ENCODE data around the gene MRPS6. TPM values are rescaled to one million over a fixed set of nuclear protein-coding genes. Genes with fewer than 3 reads are reported as not detected.

The MRPS6 gene
- total and polyA plus RNA-seq, 4 donors: 12.1 to 83.0 (median 17.0) TPM

DNA sequence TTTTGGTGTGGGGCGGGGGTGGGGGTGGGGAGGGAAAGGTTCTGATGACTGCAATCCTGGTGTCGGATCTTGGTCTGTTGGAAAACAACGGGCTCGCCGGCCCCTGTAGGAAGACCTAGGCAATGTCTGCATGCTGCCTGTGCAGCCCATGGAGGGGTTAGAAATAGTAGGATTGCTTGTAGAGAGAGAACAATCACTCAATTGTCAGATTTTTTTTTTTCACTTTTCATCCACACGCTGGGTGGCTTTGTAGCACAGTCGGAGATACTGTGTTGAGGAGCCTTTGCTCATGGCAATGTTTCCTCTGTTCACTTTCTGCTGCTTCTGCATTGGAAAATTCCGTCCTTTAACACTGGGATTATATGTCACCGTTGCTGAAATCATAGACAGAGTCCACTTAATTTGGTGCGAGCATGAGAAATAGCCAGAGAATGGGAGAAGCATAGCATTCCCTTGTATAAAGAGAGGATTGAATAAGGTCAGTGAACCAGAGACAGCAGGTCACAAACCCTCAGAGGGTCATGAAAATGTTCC is 107.5 kb downstream of the MRPS6 start (continued):
- TF ChIP-seq, protein P1, sequence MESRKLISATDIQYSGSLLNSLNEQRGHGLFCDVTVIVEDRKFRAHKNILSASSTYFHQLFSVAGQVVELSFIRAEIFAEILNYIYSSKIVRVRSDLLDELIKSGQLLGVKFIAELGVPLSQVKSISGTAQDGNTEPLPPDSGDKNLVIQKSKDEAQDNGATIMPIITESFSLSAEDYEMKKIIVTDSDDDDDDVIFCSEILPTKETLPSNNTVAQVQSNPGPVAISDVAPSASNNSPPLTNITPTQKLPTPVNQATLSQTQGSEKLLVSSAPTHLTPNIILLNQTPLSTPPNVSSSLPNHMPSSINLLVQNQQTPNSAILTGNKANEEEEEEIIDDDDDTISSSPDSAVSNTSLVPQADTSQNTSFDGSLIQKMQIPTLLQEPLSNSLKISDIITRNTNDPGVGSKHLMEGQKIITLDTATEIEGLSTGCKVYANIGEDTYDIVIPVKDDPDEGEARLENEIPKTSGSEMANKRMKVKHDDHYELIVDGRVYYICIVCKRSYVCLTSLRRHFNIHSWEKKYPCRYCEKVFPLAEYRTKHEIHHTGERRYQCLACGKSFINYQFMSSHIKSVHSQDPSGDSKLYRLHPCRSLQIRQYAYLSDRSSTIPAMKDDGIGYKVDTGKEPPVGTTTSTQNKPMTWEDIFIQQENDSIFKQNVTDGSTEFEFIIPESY (IDR thresholded peaks at IDR 0.05): no peak
- TF ChIP-seq RAD21 (IDR thresholded peaks at IDR 0.05) (peak; percentile 14 to 39), NR2F2 (IDR thresholded peaks at IDR 0.05) (peak; percentile 96), YY1 (IDR thresholded peaks at IDR 0.05) (no peak), HNF4G (IDR thresholded peaks at IDR 0.05) (no peak), GABPA (IDR thresholded peaks at IDR 0.05 in 1 of 2, conservative IDR thresholded peaks at IDR 0.05 in 1 of 2) (no peak), JUND (IDR thresholded peaks at IDR 0.05) (no peak), HNF4A (conservative IDR thresholded peaks at IDR 0.05) (no peak), TAF1 (conservative IDR thresholded peaks at IDR 0.05) (no peak)
- TF ChIP-seq, protein P2, sequence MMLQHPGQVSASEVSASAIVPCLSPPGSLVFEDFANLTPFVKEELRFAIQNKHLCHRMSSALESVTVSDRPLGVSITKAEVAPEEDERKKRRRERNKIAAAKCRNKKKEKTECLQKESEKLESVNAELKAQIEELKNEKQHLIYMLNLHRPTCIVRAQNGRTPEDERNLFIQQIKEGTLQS (IDR thresholded peaks at IDR 0.05): no peak

DNA sequence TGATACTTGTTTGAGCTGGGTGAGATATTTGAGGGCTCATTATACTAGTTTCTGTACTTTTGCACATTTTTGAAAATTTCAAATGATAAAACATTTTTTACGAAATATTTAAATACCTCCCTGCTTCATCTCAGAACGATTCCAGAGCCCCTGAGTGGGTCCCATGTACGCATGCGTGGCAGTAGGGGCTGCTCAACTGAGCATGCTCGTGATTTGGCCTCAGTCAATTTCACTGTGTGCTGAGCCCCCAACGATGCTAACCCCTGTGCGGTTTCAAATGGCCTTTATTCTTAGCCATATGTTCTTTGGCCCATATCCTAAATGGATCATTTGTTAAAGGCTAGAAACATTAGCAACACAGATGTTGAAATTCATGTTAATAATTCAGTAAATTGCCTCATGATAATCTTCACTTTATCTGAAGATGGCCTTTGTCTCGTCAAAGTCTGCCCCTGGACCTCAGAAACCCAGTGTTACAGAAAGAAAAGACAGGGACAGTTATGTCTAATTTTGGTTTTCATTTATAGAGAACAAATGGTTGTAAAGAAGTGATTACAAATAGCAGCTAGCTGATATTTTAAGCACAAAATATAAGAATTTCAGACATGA is 108.2 kb downstream of the MRPS6 start:
- Histone ChIP-seq H3K36me3 (ENCODE audit: control insufficient read depth in 4 of 4, insufficient read depth in 3 of 4, low read depth in 1 of 4, low read length in 3 of 4) (no peaks in the 10 kb centered on the region), H3K9ac (ENCODE audit: low read depth in 1 of 2, low read length in 2 of 2) (no peak overlapping the region), H3K9me3 (ENCODE audit: control insufficient read depth in 4 of 4, low read length in 3 of 4) (no peaks in the 10 kb centered on the region), H3K4me3 (ENCODE audit: low read depth in 1 of 3, low read length in 3 of 3) (no peak overlapping the region), H3K4me1 (ENCODE audit: control insufficient read depth in 4 of 4, insufficient read depth in 4 of 4, low read length in 3 of 4) (peaks cover 0 to 4% (median 0%) of the 10 kb centered on the region in 4 donors), H3K27ac (ENCODE audit: low read depth in 1 of 2, low read length in 2 of 2) (no peak overlapping the region), H3K27me3 (ENCODE audit: control insufficient read depth in 4 of 4, insufficient read depth in 4 of 4, low read length in 3 of 4) (no peaks in the 10 kb centered on the region)
- WGBS: 81% methylated on average over 8 of the region's 8 CpGs
- DNase-seq (ENCODE audit: low spot score): no peak
- TF ChIP-seq SP1 (IDR thresholded peaks at IDR 0.05): no peak
- no peak for TF ChIP-seq RXRA (IDR thresholded peaks at IDR 0.05)
- no peak for TF ChIP-seq NR2F2 (IDR thresholded peaks at IDR 0.05)
- no peak for TF ChIP-seq RAD21 (IDR thresholded peaks at IDR 0.05)

DNA sequence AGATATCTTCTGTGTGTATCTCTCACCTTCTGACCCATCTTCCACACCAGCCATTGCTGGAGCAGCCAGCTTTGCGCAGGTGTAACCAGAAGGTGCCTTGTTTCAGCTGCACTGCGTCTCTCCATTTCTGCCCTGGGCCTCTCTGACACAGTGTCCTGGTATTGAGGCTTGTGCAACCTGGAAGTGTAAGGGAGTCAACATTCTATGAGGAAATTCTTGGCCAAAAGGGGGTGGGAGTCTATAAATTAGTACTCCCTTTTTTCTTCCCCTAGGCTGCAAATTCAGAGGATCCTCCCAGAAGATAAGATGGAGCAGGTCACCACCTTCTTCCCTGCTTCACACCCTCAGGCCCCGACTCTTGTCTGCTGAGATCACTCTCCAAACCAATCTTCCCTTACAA is 109.1 kb downstream of the MRPS6 start:
- H3K4me1 ChIP-seq (ENCODE audit: control insufficient read depth in 4 of 4, insufficient read depth in 4 of 4, low read length in 3 of 4): peaks cover 0 to 4% (median 0%) of the 10 kb centered on the region in 4 donors
- no peaks in the 10 kb centered on the region for H3K36me3 ChIP-seq (ENCODE audit: control insufficient read depth in 4 of 4, insufficient read depth in 3 of 4, low read depth in 1 of 4, low read length in 3 of 4)
- H3K9ac ChIP-seq (ENCODE audit: low read depth in 1 of 2, low read length in 2 of 2): no peak overlapping the region
- TF ChIP-seq HNF4G (IDR thresholded peaks at IDR 0.05) (no peak), RAD21 (IDR thresholded peaks at IDR 0.05) (no peak), HNF4A (conservative IDR thresholded peaks at IDR 0.05) (no peak), TAF1 (conservative IDR thresholded peaks at IDR 0.05) (no peak), FOXA1 (IDR thresholded peaks at IDR 0.05) (no peak), SP1 (IDR thresholded peaks at IDR 0.05) (no peak), YY1 (IDR thresholded peaks at IDR 0.05) (no peak), JUND (IDR thresholded peaks at IDR 0.05) (no peak), NR2F2 (IDR thresholded peaks at IDR 0.05) (no peak), GABPA (IDR thresholded peaks at IDR 0.05 in 1 of 2, conservative IDR thresholded peaks at IDR 0.05 in 1 of 2) (no peak), RXRA (IDR thresholded peaks at IDR 0.05) (no peak)
- TF ChIP-seq, protein P1 (IDR thresholded peaks at IDR 0.05): no peak
- TF ChIP-seq, protein P3, sequence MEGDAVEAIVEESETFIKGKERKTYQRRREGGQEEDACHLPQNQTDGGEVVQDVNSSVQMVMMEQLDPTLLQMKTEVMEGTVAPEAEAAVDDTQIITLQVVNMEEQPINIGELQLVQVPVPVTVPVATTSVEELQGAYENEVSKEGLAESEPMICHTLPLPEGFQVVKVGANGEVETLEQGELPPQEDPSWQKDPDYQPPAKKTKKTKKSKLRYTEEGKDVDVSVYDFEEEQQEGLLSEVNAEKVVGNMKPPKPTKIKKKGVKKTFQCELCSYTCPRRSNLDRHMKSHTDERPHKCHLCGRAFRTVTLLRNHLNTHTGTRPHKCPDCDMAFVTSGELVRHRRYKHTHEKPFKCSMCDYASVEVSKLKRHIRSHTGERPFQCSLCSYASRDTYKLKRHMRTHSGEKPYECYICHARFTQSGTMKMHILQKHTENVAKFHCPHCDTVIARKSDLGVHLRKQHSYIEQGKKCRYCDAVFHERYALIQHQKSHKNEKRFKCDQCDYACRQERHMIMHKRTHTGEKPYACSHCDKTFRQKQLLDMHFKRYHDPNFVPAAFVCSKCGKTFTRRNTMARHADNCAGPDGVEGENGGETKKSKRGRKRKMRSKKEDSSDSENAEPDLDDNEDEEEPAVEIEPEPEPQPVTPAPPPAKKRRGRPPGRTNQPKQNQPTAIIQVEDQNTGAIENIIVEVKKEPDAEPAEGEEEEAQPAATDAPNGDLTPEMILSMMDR (IDR thresholded peaks at IDR 0.05; ENCODE audit: low read depth, low read length, missing input control): no peak
- TF ChIP-seq, protein P4, sequence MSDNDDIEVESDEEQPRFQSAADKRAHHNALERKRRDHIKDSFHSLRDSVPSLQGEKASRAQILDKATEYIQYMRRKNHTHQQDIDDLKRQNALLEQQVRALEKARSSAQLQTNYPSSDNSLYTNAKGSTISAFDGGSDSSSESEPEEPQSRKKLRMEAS (IDR thresholded peaks at IDR 0.05): no peak
- TF ChIP-seq, protein P5, sequence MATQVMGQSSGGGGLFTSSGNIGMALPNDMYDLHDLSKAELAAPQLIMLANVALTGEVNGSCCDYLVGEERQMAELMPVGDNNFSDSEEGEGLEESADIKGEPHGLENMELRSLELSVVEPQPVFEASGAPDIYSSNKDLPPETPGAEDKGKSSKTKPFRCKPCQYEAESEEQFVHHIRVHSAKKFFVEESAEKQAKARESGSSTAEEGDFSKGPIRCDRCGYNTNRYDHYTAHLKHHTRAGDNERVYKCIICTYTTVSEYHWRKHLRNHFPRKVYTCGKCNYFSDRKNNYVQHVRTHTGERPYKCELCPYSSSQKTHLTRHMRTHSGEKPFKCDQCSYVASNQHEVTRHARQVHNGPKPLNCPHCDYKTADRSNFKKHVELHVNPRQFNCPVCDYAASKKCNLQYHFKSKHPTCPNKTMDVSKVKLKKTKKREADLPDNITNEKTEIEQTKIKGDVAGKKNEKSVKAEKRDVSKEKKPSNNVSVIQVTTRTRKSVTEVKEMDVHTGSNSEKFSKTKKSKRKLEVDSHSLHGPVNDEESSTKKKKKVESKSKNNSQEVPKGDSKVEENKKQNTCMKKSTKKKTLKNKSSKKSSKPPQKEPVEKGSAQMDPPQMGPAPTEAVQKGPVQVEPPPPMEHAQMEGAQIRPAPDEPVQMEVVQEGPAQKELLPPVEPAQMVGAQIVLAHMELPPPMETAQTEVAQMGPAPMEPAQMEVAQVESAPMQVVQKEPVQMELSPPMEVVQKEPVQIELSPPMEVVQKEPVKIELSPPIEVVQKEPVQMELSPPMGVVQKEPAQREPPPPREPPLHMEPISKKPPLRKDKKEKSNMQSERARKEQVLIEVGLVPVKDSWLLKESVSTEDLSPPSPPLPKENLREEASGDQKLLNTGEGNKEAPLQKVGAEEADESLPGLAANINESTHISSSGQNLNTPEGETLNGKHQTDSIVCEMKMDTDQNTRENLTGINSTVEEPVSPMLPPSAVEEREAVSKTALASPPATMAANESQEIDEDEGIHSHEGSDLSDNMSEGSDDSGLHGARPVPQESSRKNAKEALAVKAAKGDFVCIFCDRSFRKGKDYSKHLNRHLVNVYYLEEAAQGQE (IDR thresholded peaks at IDR 0.05): no peak
- H3K27me3 ChIP-seq (ENCODE audit: control insufficient read depth in 4 of 4, insufficient read depth in 4 of 4, low read length in 3 of 4): no peaks in the 10 kb centered on the region
- H3K9me3 ChIP-seq (ENCODE audit: control insufficient read depth in 4 of 4, low read length in 3 of 4): no peaks in the 10 kb centered on the region
- H3K27ac ChIP-seq (ENCODE audit: low read depth in 1 of 2, low read length in 2 of 2): no peak overlapping the region
- H3K4me3 ChIP-seq (ENCODE audit: low read depth in 1 of 3, low read length in 3 of 3): no peak overlapping the region
- no peak for DNase-seq (ENCODE audit: low spot score)
- 94% methylated on average over 3 of the region's 3 CpGs for WGBS

Measured in liver (tissue), 9 donors.